ENCODE results near the gene CHD9NB. TPM values are rescaled to one million over a fixed set of nuclear protein-coding genes. Genes with fewer than 3 reads are reported as not detected.

The CHD9NB gene
- total and polyA plus RNA-seq, 10 of the 15 experiments (the other 5 are each of a cell fraction or from before 2014, with no cell fraction given) = 0.14 to 1.6 (median 0.73) TPM

DNA sequence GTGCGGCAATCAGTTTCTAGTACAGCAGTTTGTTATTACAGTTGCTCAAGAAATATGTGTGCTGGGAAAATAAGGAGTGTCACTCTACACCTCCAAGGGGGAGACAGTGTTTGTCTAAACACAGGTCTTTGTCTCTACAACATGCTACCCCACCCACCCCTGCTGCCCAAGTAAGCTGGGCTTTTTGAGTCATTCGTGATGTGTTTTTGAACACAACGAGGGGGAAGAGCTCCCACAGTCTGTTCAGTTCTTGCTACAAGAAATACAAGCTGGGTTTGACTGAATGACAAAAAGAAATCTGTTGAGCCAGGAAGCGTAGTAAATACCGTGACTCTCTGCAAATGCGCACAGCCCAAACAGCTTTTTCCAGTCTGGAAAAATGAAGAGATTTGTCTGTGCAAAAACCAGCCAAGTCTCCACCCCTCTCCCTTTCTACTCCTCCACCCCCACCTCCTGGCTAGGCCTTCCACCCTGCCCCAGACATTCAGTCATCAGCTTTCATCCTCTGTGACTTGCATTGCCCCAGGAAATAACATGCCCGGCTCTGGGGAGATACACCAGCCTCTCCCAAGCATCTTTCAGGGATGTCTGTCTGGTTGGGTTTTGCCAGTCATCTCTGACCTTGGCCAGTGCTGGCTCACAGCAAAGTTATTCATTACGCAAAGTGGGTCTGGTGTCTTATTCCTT is 27.8 kb upstream of the CHD9NB start:
- H3K9me3 ChIP-seq (replicated peaks; ENCODE audit: control insufficient read depth, insufficient read depth, low read length) = peaks cover 2% of the 10 kb centered on the region; the same call in 1 of the 3 replicates
- ChIA-PET CTCF (interaction anchor here (0.7 kb wide), 1 partner anchor 14 kb away, joined by 3 read pairs; no protein-coding TSS in a partner anchor), RAD21 (ENCODE audit: unreplicated experiment) (interaction anchor here (0.6 to 3.3 kb wide), 2 partner anchors 10 to 15 kb away, joined by 3 to 15 read pairs; no protein-coding TSS in a partner anchor), SMC1A (ENCODE audit: uncharacterized antibody, unreplicated experiment) (interaction anchor here (0.9 to 2.1 kb wide), 6 partner anchors 9 to 129 kb away, joined by 3 to 12 read pairs (median 4); no protein-coding TSS in a partner anchor), POLR2A (interaction anchor here (2.0 to 2.6 kb wide), 2 partner anchors 12 to 31 kb away, joined by 7 to 12 read pairs; no protein-coding TSS in a partner anchor)
- ATAC-seq (no peak), FAIRE-seq (no peak), DNase-seq (ENCODE audit: low read depth, low spot score) (no peak)
- no peak overlapping the region for H3K4me2 ChIP-seq (ENCODE audit: control insufficient read depth, insufficient read depth)
- H3K27me3 ChIP-seq (replicated peaks in 1 of 2; ENCODE audit: control insufficient read depth in 2 of 2, insufficient read depth in 2 of 2, low read length in 1 of 2) = no peaks in the 10 kb centered on the region
- H3K27ac ChIP-seq (ENCODE audit: control insufficient read depth, insufficient read depth) = no peak overlapping the region
- H3K4me1 ChIP-seq (ENCODE audit: control insufficient read depth, insufficient read depth, low read length) = peaks cover 4% of the 10 kb centered on the region; the same call in 1 of the 2 replicates
- H3K36me3 ChIP-seq (ENCODE audit: control insufficient read depth in 2 of 2, insufficient read depth in 2 of 2, low read length in 1 of 2) = no peaks in the 10 kb centered on the region; a peak in 3 of 4 replicates
- H3K9ac ChIP-seq (ENCODE audit: control insufficient read depth, insufficient read depth, low read length) = no peak overlapping the region
- H2AFZ ChIP-seq (ENCODE audit: control insufficient read depth, low read depth, low read length) = no peak overlapping the region
- no TSS peak for BruUV-seq (replicated peaks)
- H3K79me2 ChIP-seq (ENCODE audit: control insufficient read depth, insufficient read depth, low read length) = peaks cover 12% of the 10 kb centered on the region
- in situ Hi-C loops (cut with MboI) (no loop called here), intact Hi-C loops (cut with micrococcal nuclease; ENCODE audit: unreplicated experiment) (no loop called here)
- 76% methylated on average over 8 of the region's 8 CpGs for WGBS (ENCODE audit: insufficient coverage, insufficient replicate concordance, low lambda C conversion rate, missing lambda C conversion rate)
- H3K4me3 ChIP-seq = no peak overlapping the region
- H4K20me1 ChIP-seq (ENCODE audit: control insufficient read depth, insufficient read depth) = no peaks in the 10 kb centered on the region
- TF ChIP-seq EGR1 (IDR thresholded peaks at IDR 0.05; ENCODE audit: borderline replicate concordance in 1 of 2, low read depth in 2 of 2, low read length in 2 of 2) (no peak), NFYB (IDR thresholded peaks at IDR 0.05; ENCODE audit: insufficient read depth, low read depth, low read length) (no peak), ZBTB11 (CRISPR knock-in tag; IDR thresholded peaks at IDR 0.05) (no peak), NR2C1 (IDR thresholded peaks at IDR 0.05) (no peak), BACH1 (IDR thresholded peaks at IDR 0.05; ENCODE audit: borderline replicate concordance) (no peak), SREBF1 (IDR thresholded peaks at IDR 0.05; ENCODE audit: low read length) (no peak), CEBPZ (IDR thresholded peaks at IDR 0.05; ENCODE audit: low read depth, low read length) (no peak), PAX8 (IDR thresholded peaks at IDR 0.05) (no peak), BMI1 (IDR thresholded peaks at IDR 0.05; ENCODE audit: borderline replicate concordance) (no peak), ZNF217 (IDR thresholded peaks at IDR 0.05) (no peak), CREM (IDR thresholded peaks at IDR 0.05; ENCODE audit: low read depth) (no peak), RELA (IDR thresholded peaks at IDR 0.05; ENCODE audit: borderline replicate concordance, partially characterized antibody) (no peak), MYB (IDR thresholded peaks at IDR 0.05; ENCODE audit: borderline replicate concordance, low read depth, low read length) (no peak)
- TF ChIP-seq, protein P1, sequence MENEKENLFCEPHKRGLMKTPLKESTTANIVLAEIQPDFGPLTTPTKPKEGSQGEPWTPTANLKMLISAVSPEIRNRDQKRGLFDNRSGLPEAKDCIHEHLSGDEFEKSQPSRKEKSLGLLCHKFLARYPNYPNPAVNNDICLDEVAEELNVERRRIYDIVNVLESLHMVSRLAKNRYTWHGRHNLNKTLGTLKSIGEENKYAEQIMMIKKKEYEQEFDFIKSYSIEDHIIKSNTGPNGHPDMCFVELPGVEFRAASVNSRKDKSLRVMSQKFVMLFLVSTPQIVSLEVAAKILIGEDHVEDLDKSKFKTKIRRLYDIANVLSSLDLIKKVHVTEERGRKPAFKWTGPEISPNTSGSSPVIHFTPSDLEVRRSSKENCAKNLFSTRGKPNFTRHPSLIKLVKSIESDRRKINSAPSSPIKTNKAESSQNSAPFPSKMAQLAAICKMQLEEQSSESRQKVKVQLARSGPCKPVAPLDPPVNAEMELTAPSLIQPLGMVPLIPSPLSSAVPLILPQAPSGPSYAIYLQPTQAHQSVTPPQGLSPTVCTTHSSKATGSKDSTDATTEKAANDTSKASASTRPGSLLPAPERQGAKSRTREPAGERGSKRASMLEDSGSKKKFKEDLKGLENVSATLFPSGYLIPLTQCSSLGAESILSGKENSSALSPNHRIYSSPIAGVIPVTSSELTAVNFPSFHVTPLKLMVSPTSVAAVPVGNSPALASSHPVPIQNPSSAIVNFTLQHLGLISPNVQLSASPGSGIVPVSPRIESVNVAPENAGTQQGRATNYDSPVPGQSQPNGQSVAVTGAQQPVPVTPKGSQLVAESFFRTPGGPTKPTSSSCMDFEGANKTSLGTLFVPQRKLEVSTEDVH (IDR thresholded peaks at IDR 0.05; ENCODE audit: low read depth, partially characterized antibody) = no peak

Data from GM12878 (cell line).